COR-L47 (cell line): ENCODE data around the gene SOD3.

Source experiments
- DNase-seq: peaks from one replicate; lab custom pipeline; 2025; lab: John Stamatoyannopoulos, UW

The SOD3 gene

GRCh38 chr4:24775032-24775605 is 20.3 kb upstream of the SOD3 start:
- no peak for DNase-seq

- no peak for DNase-seq
Measured at GRCh38 chr4:24775750-24776149, 19.6 kb upstream of the SOD3 start.

GRCh38 chr4:24777536-24778463 is 17.6 kb upstream of the SOD3 start:
- no peak for DNase-seq

- DNase-seq, result no peak
Measured at GRCh38 chr4:24778464-24779225, 16.7 kb upstream of the SOD3 start.

GRCh38 chr4:24780936-24781495 is 14.4 kb upstream of the SOD3 start:
- DNase-seq, result no peak

GRCh38 chr4:24781999-24782745 is 13.2 kb upstream of the SOD3 start:
- DNase-seq, result no peak

GRCh38 chr4:24783506-24783905 is 11.9 kb upstream of the SOD3 start:
- no peak for DNase-seq

- no peak for DNase-seq
Measured at GRCh38 chr4:24791043-24791442, 4.3 kb upstream of the SOD3 start.

- no peak for DNase-seq
Measured at GRCh38 chr4:24792552-24792951, 2.8 kb upstream of the SOD3 start.

- no peak for DNase-seq
Measured at GRCh38 chr4:24793219-24794005, 2.0 kb upstream of the SOD3 start.

- DNase-seq, result no peak
Measured at GRCh38 chr4:24794051-24794450, 1.3 kb upstream of the SOD3 start.

GRCh38 chr4:24794480-24794879 is 893 bp upstream of the SOD3 start:
- no peak for DNase-seq

GRCh38 chr4:24795666-24796381 is 451 bp downstream of the SOD3 start:
- no peak for DNase-seq

GRCh38 chr4:24796620-24797019 is 1.2 kb downstream of the SOD3 start:
- DNase-seq, result no peak

GRCh38 chr4:24798036-24798610 is 2.8 kb downstream of the SOD3 start:
- DNase-seq, result no peak

- no peak for DNase-seq
Measured at GRCh38 chr4:24799196-24799543, 3.8 kb downstream of the SOD3 start.

- no peak for DNase-seq
Measured at GRCh38 chr4:24799544-24800324, 4.4 kb downstream of the SOD3 start.

- DNase-seq, result no peak
Measured at GRCh38 chr4:24800325-24800895, 5.0 kb downstream of the SOD3 start.
